Keratinocyte (primary cell): ENCODE data around the gene RPS21. TPM values are rescaled to one million over a fixed set of nuclear protein-coding genes. Genes with fewer than 3 reads are reported as not detected.
A peak's percentile ranks its signal among the peaks of the same experiment; 100 is the strongest.

Experiments
- DNase-seq: peaks from one replicate; pipeline ENCODE4 v3.0.0-alpha.2; 2011; ENCODE audit warnings: low read depth, missing footprints, low spot score
- FAIRE-seq: peaks from 2 replicates; lab custom pipeline; 2011; peaks lifted over from hg19 to GRCh38; lab: Jason Lieb, UNC
- H2AFZ ChIP-seq: 2 replicates; pipeline ENCODE4 v1.6.0; 2012; ENCODE audit warnings: low read length, control low read depth, inconsistent platforms; ENCODE audit not compliant: control insufficient read depth
- H3K27ac ChIP-seq: 2 replicates; pipeline ENCODE4 v1.5.1; 2011; ENCODE audit warnings: low read length; ENCODE audit not compliant: control insufficient read depth, insufficient read depth
- H3K27me3 ChIP-seq: 3 replicates; pipeline ENCODE4 v1.6.0; 2011; ENCODE audit warnings: low read length; ENCODE audit not compliant: control insufficient read depth, insufficient read depth; ENCODE audit errors: extremely low read depth
- H3K36me3 ChIP-seq, 2 experiments: 2 replicates in 1 of 2; 3 replicates in 1 of 2; pipeline ENCODE4 v1.5.1; 2011; ENCODE audit warnings: low read length in 2 of 2, mild to moderate bottlenecking in 1 of 2; ENCODE audit not compliant: control insufficient read depth in 2 of 2, insufficient read depth in 2 of 2; ENCODE audit errors: extremely low read depth in 1 of 2
- H3K4me1 ChIP-seq: 3 replicates; pipeline ENCODE4 v1.5.1; 2011; ENCODE audit warnings: low read length; ENCODE audit not compliant: control insufficient read depth, insufficient read depth; ENCODE audit errors: extremely low read depth
- H3K4me2 ChIP-seq: 3 replicates; pipeline ENCODE4 v1.6.0; 2011; ENCODE audit warnings: low read depth, low read length; ENCODE audit not compliant: control insufficient read depth, insufficient read depth; ENCODE audit errors: extremely low read depth
- H3K4me3 ChIP-seq, 3 experiments: fragments of 200-600 bp in 1 of 3; sonication (generic) in 1 of 3; 2 replicates in 2 of 3; 3 replicates in 1 of 3; pipeline ENCODE4 v1.5.1; 2011 to 2016; ENCODE audit warnings: low read length in 3 of 3, mild to moderate bottlenecking in 3 of 3, control low read depth in 2 of 3, inconsistent platforms in 1 of 3, low read depth in 1 of 3, mixed read lengths in 1 of 3, mixed run types in 1 of 3, moderate library complexity in 1 of 3; ENCODE audit not compliant: control insufficient read depth in 2 of 3, insufficient read depth in 2 of 3; ENCODE audit errors: extremely low read depth in 1 of 3
- H3K79me2 ChIP-seq: 2 replicates; pipeline ENCODE4 v1.6.0; 2012; ENCODE audit warnings: low read length; ENCODE audit not compliant: control insufficient read depth, insufficient read depth
- H3K9ac ChIP-seq: 3 replicates; pipeline ENCODE4 v1.6.0; 2011; ENCODE audit warnings: low read length; ENCODE audit not compliant: control insufficient read depth, insufficient read depth; ENCODE audit errors: extremely low read depth
- H3K9me1 ChIP-seq: 3 replicates; pipeline ENCODE4 v1.6.0; 2011; ENCODE audit warnings: low read length; ENCODE audit not compliant: control insufficient read depth, insufficient read depth; ENCODE audit errors: extremely low read depth
- H3K9me3 ChIP-seq: 2 replicates; pipeline ENCODE4 v1.5.1; 2012; ENCODE audit warnings: low read depth, low read length; ENCODE audit not compliant: control insufficient read depth
- H4K20me1 ChIP-seq: 3 replicates; pipeline ENCODE4 v1.6.0; 2011; ENCODE audit warnings: low read length; ENCODE audit not compliant: control insufficient read depth, insufficient read depth; ENCODE audit errors: extremely low read depth
- CTCF ChIP-seq, 3 experiments: IDR thresholded peaks in 1 of 3; conservative IDR thresholded peaks in 1 of 3; optimal IDR thresholded peaks in 1 of 3; 2 replicates in 2 of 3; 3 replicates in 1 of 3; pipeline versions ENCODE3 to v1.5.1; 2011; ENCODE audit warnings: low read length in 3 of 3, mild to moderate bottlenecking in 3 of 3, moderate library complexity in 2 of 3, control low read depth in 1 of 3, inconsistent platforms in 1 of 3; ENCODE audit not compliant: insufficient read depth in 2 of 3; ENCODE audit errors: extremely low read depth in 1 of 3
- EZH2 ChIP-seq: IDR thresholded peaks from one replicate; pipeline ENCODE4 v1.6.1; 2012; ENCODE audit warnings: inconsistent platforms, mild to moderate bottlenecking, low read length, moderate library complexity
- dilution Hi-C: fragments of 300-500 bp; cut with MboI; formaldehyde crosslinking; loops from one replicate; pipeline ENCODE4 v1.7.0; 2020; ENCODE audit warnings: low sequenced_read_pairs; ENCODE audit not compliant: extremely low pct_ligation_motif_present
- polyA plus RNA-seq, 5 experiments: library from polyadenylated mRNA; depleted of rRNA in 3 of 5; stranded (reverse) in 3 of 5; stranded (forward) in 1 of 5; unstranded in 1 of 5; fragments of >200 nt; gene quantifications; 1 replicate in 1 of 5; 2 replicates in 3 of 5; 3 replicates in 1 of 5; pipeline versions ENCODE4 v1.2.1 to v1.2.3, GENCODE V29; 2011 to 2012; ENCODE audit warnings: missing spikeins in 2 of 5, low read depth in 1 of 5, low replicate concordance in 1 of 5

The RPS21 gene
- polyA plus RNA-seq, 1 donor (not counting 4 experiments of a cell fraction or from before 2014, with no cell fraction given): 3,874 TPM

DNA sequence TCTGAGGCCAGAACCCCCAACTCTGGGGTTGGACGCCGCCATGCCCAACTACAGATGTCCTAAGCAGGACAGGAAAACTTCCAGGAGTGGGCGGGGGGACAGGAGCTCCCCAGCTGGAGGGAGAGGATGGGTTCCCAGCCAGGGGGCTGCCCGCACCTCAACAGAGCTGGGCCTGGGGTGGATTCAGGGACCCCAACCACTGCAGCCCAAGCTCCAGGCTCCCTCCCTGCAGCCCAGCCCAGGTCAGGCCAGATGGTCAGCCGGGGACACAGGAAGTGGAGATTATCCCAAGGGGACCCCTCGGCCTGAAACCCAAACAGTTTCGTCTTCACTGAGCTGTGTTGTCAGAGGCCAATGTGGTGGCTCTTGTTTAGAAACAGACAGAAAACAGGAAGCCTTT lies 29.2 kb upstream of the RPS21 start:
- Histone ChIP-seq H3K4me1 (peaks cover 83% of the 10 kb centered on the region), H2AFZ (no peak overlapping the region), H3K9me1 (no peaks in the 10 kb centered on the region), H3K9ac (no peak overlapping the region), H3K9me3 (no peaks in the 10 kb centered on the region), H3K79me2 (peaks cover 66% of the 10 kb centered on the region), H3K27ac (no peak overlapping the region), H3K36me3 (peaks cover 10 to 18% of the 10 kb centered on the region in 2 experiments), H4K20me1 (peaks cover 20% of the 10 kb centered on the region), H3K4me3 (no peak overlapping the region), H3K4me2 (no peak overlapping the region), H3K27me3 (no peaks in the 10 kb centered on the region)
- TF ChIP-seq EZH2 (no peak), CTCF (optimal IDR thresholded peaks at IDR 0.05 in 1 of 3, IDR thresholded peaks at IDR 0.05 in 1 of 3, conservative IDR thresholded peaks at IDR 0.05 in 1 of 3; ENCODE audit: extremely low read depth in 1 of 3, insufficient read depth in 2 of 3, low read length in 3 of 3) (no peak)
- no peak for DNase-seq
- dilution Hi-C loops: no loop called here
- no peak for FAIRE-seq

- DNase-seq: no peak
- no peaks in the 10 kb centered on the region for H3K9me3 ChIP-seq
- no peak overlapping the region for H3K9ac ChIP-seq
Observed at GRCh38 chr20:62358171-62359042, 28.5 kb upstream of the RPS21 start.

More at GRCh38 chr20:62358171-62359042, 28.5 kb upstream of the RPS21 start:
- Histone ChIP-seq H3K9me1 (no peaks in the 10 kb centered on the region), H3K36me3 (peaks cover 10 to 17% of the 10 kb centered on the region in 2 experiments), H3K79me2 (peaks cover 70% of the 10 kb centered on the region), H2AFZ (no peak overlapping the region), H3K27ac (no peak overlapping the region), H3K4me2 (peak overlapping the region; percentile 10), H3K4me3 (no peak overlapping the region), H3K27me3 (no peaks in the 10 kb centered on the region), H3K4me1 (peaks cover 83% of the 10 kb centered on the region), H4K20me1 (peaks cover 24% of the 10 kb centered on the region)
- dilution Hi-C loops: no loop called here
- no peak for TF ChIP-seq CTCF (optimal IDR thresholded peaks at IDR 0.05 in 1 of 3, IDR thresholded peaks at IDR 0.05 in 1 of 3, conservative IDR thresholded peaks at IDR 0.05 in 1 of 3; ENCODE audit: extremely low read depth in 1 of 3, insufficient read depth in 2 of 3, low read length in 3 of 3)
- TF ChIP-seq EZH2: no peak
- FAIRE-seq: no peak
